HG02973 (cell line): ENCODE measurements around the gene BEX3.

Experiments used
- ATAC-seq: cut with Tn5 transposase; IDR thresholded peaks from one replicate; pipeline ENCODE4 v1.9.1; 2021; ENCODE audit warnings: moderate library complexity; ENCODE audit not compliant: unreplicated experiment

The BEX3 gene

DNA sequence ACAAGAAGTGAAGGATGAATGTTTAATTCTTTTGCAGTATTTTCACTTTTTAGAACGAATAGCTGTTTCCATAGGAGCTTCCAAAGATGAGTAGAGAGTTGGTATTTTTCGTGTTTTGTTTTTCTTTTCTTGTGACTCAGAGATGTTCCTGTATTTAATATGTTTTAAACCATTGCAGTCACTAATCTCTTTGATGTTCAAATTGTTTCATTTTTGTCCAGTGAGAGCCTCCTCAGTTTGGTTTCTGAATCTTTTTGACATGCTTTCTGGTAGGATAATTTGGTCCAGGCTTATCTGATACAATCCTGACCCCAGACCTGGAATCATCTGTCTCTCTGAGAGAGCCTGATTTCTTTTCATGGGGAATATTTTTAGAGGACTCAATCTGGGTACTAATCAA, 41.6 kb downstream of the BEX3 start:
- ATAC-seq = no peak

DNA sequence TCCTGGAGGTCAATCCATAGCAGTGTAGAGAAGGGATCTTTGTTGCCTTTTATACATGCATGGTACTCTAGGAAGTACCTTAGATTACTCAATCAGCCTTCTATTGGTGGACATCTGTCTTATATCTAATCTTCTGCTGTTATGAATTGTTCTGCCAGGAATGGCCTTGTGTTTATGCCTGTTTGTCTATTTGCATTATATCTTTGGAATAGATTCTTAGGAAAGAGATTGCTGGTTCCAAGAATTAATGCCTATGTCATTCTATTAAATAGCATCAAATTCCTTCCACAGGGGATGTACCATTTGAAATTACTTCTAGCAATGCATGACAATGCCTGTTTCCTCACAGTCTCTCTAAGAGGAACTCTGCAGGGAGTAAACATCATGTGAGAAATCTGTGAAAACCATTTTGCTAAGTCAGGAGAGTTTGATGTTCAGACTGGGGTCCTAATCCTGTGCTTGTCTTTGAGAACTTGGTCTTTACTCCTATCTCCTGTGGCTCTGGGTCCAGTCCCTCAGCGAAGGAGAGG, 42.5 kb downstream of the BEX3 start:
- no peak for ATAC-seq

DNA sequence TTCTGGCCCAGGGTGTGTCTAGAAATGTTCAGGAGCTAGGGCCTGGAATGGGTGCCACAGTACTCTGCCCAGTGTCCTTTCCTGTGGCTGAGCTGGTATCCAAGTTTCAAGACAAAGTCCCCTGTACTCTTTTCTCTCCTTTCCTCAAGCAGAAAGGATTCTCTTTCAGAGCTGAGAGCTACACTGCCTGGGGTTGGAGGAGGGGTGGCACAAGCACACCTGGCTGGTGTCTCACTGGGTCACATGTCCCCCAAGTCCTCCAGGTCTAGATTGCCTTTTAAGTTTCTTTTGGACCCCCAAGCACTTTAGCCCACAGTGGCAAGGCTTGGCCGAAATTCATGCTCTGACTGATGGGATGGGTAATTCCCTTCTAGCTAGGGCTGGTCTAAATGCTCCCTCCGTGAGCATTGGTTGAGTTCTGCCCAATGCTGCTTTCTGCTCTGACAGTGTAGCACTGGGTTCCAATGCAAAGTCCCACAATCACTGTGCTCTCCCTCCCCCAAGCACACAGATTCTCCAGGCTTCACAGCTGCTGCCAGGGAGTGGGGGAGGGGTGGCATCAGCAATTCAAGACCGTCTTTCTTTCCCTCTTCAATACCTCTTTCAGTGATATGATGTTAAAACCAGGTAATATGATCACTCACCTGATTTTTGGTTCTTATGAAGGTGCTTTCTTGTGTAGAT, 47.8 kb downstream of the BEX3 start:
- ATAC-seq = no peak
